GM18511 (cell line): Measurements from ENCODE around the gene OPCML.

Experiments
- ATAC-seq: cut with Tn5 transposase; IDR thresholded peaks from one replicate; pipeline ENCODE4 v1.9.1; 2021; ENCODE audit warnings: mild to moderate bottlenecking, moderate library complexity; ENCODE audit not compliant: unreplicated experiment

The OPCML gene

GRCh38 chr11:132551016-132551415, 981.3 kb downstream of the OPCML start:
- no peak for ATAC-seq

GRCh38 chr11:132549561-132549960, 982.7 kb downstream of the OPCML start:
- ATAC-seq: no peak

- ATAC-seq: no peak
Observed at GRCh38 chr11:132549001-132549400, 983.3 kb downstream of the OPCML start.

- no peak for ATAC-seq
Observed at GRCh38 chr11:132544007-132544406, 988.3 kb downstream of the OPCML start.

GRCh38 chr11:132541794-132542193, 990.5 kb downstream of the OPCML start:
- no peak for ATAC-seq

- no peak for ATAC-seq
Observed at GRCh38 chr11:132540581-132540980, 991.7 kb downstream of the OPCML start.

- no peak for ATAC-seq
Observed at GRCh38 chr11:132539590-132540368, 992.5 kb downstream of the OPCML start.

GRCh38 chr11:132538642-132539041, 993.7 kb downstream of the OPCML start:
- ATAC-seq: no peak

GRCh38 chr11:132535830-132536229, 996.5 kb downstream of the OPCML start:
- no peak for ATAC-seq

GRCh38 chr11:132531921-132532320, 1000.4 kb downstream of the OPCML start:
- ATAC-seq: no peak

- no peak for ATAC-seq
Observed at GRCh38 chr11:132528181-132528580, 1004.1 kb downstream of the OPCML start.

GRCh38 chr11:132523929-132524328, 1008.4 kb downstream of the OPCML start:
- no peak for ATAC-seq

- ATAC-seq: no peak
Observed at GRCh38 chr11:132520199-132520598, 1012.1 kb downstream of the OPCML start.

GRCh38 chr11:132519241-132519815, 1013.0 kb downstream of the OPCML start:
- no peak for ATAC-seq

GRCh38 chr11:132504501-132505041, 1027.7 kb downstream of the OPCML start:
- ATAC-seq: no peak

- ATAC-seq: no peak
Observed at GRCh38 chr11:132501356-132501755, 1030.9 kb downstream of the OPCML start.

GRCh38 chr11:132499661-132500060, 1032.6 kb downstream of the OPCML start:
- ATAC-seq: no peak

- no peak for ATAC-seq
Observed at GRCh38 chr11:132496341-132496740, 1036.0 kb downstream of the OPCML start.

- no peak for ATAC-seq
Observed at GRCh38 chr11:132493801-132494200, 1038.5 kb downstream of the OPCML start.

- ATAC-seq: no peak
Observed at GRCh38 chr11:132490978-132491377, 1041.3 kb downstream of the OPCML start.

GRCh38 chr11:132486060-132486459, 1046.2 kb downstream of the OPCML start:
- no peak for ATAC-seq

GRCh38 chr11:132475026-132475425, 1057.3 kb downstream of the OPCML start:
- ATAC-seq: no peak
